Right lobe of liver (tissue), 6 donors: ENCODE data around the gene DUSP1. TPM values are rescaled to one million over a fixed set of nuclear protein-coding genes. Genes with fewer than 3 reads are reported as not detected.
A peak's percentile ranks its signal among the peaks of the same experiment; 100 is the strongest.

Experiments
- ATAC-seq, 4 donors: fragments of 200-7000 bp; cut with Tn5 transposase; one replicate each; pipeline ENCODE4 v1.9.1; 2020; ENCODE audit warnings: mild to moderate bottlenecking in 4 of 4, moderate library complexity in 4 of 4
- DNase-seq, 3 donors: peaks; one replicate each; pipeline ENCODE4 v3.0.0-alpha.2; 2020
- H3K27ac ChIP-seq, 3 donors: fragments of 200-600 bp; one replicate each; pipeline ENCODE4 v1.8.0; 2022
- H3K27me3 ChIP-seq, 2 donors: fragments of 200-600 bp; one replicate each; pipeline ENCODE4 v1.8.0; 2022
- H3K36me3 ChIP-seq, 4 donors: fragments of 200-600 bp; sonication (generic) in 1 of 4; one replicate each; pipeline versions ENCODE4 v1.5.1 to v1.8.0; 2017 to 2022; ENCODE audit warnings: control low read depth in 1 of 4
- H3K4me1 ChIP-seq, 4 donors: fragments of 200-600 bp; sonication (generic) in 1 of 4; one replicate each; pipeline versions ENCODE4 v1.5.1 to v1.8.0; 2017 to 2022; ENCODE audit warnings: control low read depth in 1 of 4
- H3K4me3 ChIP-seq, 3 donors: fragments of 200-600 bp; one replicate each; pipeline ENCODE4 v1.8.0; 2022
- H3K9me3 ChIP-seq, 4 donors: fragments of 200-600 bp; sonication (generic) in 1 of 4; one replicate each; pipeline versions ENCODE4 v1.5.1 to v1.8.0; 2017 to 2022; ENCODE audit warnings: control low read depth in 1 of 4
- CTCF ChIP-seq, 4 donors: fragments of 200-600 bp in 3 of 4; fragments of 450-650 bp in 1 of 4; IDR thresholded peaks; one replicate each; pipeline versions ENCODE4 v1.5.1 to v1.8.0; 2016 to 2022; ENCODE audit warnings: antibody characterized with exemption in 4 of 4, mild to moderate bottlenecking in 2 of 4
- POLR2A ChIP-seq: fragments of 450-650 bp; IDR thresholded peaks from one replicate; pipeline ENCODE4 v1.6.1; 2017; ENCODE audit warnings: antibody characterized with exemption, mild to moderate bottlenecking
- WGBS: methylation state at CpG from one replicate; pipeline ENCODE4 v1.1.6; 2018; ENCODE audit warnings: low coverage, low lambda C conversion rate; ENCODE audit not compliant: insufficient coverage; ENCODE audit errors: missing lambda C conversion rate; 5-methylcytosine and 5-hydroxymethylcytosine counted together
- intact Hi-C, 2 donors: fragments of 100-400 bp; cut with DNase I; formaldehyde crosslinking; loops; one replicate each; pipeline versions ENCODE4 v1.11.2 to v1.14.1; 2022
- total RNA-seq, 6 experiments: library from RNA; depleted of rRNA in 2 of 6; stranded (reverse); fragments of >200 nt in 2 of 6; fragmentation: NEBNext Ultra II Directional in 3 of 6; extraction: Animal tissue kit (Norgen Biotek cat#: 25700) in 3 of 6; gene quantifications; one replicate each; pipeline versions ENCODE4 v1.1.0 to v1.2.4, GENCODE V29; 2016 to 2023
- donor health status: DM: no; HTN: yes; CAD: no.
- donor health status: DM: no; HTN: no; CAD: no.
- donor health status: DM: no; HTN: no; CAD: no.
- donor health status: DM: no; HTN: yes; CAD: no.
- donor health status: DM: no; HTN: yes; CAD: no.

The DUSP1 gene
- total RNA-seq, 6 experiments from 2014 or later, result 106 to 407 (median 232) TPM

- Histone ChIP-seq H3K4me3 (no peak overlapping the region), H3K36me3 (no peaks in the 10 kb centered on the region), H3K27ac (no peak overlapping the region), H3K9me3 (no peaks in the 10 kb centered on the region), H3K4me1 (peaks cover 0 to 54% (median 16%) of the 10 kb centered on the region in 4 donors), H3K27me3 (no peaks in the 10 kb centered on the region)
- no peak for DNase-seq
- intact Hi-C loops, result loop anchor here in 1 of 2 donors (10.0 kb wide), 1 partner anchor 52 kb away; the partner anchor contains the start of gene ERGIC1
- TF ChIP-seq CTCF (IDR thresholded peaks at IDR 0.05) (no peak), POLR2A (no peak)
- peak in 1 of 4 donors; percentile 23 for ATAC-seq
- WGBS, result 82% methylated on average over 7 of the region's 7 CpGs
These were observed 11.4 kb upstream of the DUSP1 start for GRCh38 chr5:172782169-172783039.

GRCh38 chr5:172779691-172780341 is 8.8 kb upstream of the DUSP1 start:
- H3K27ac ChIP-seq, result peak overlapping the region; percentile 92 to 99 (median 94)
- no peaks in the 10 kb centered on the region for H3K9me3 ChIP-seq
- TF ChIP-seq POLR2A, result no peak
- TF ChIP-seq CTCF (IDR thresholded peaks at IDR 0.05), result no peak
- peaks cover 0 to 55% (median 27%) of the 10 kb centered on the region in 4 donors for H3K4me1 ChIP-seq
- peak; percentile 8 to 42 (median 35) for ATAC-seq
- intact Hi-C loops, result loop anchor here (5.0 to 10.0 kb wide), 2 partner anchors 55 to 72 kb away; partner anchors contain the start of gene ERGIC1 (in 1 of the 2)
- no peak for DNase-seq
- WGBS, result 41% methylated on average over 5 of the region's 5 CpGs
- no peaks in the 10 kb centered on the region for H3K36me3 ChIP-seq
- no peak overlapping the region for H3K4me3 ChIP-seq
- H3K27me3 ChIP-seq, result no peaks in the 10 kb centered on the region

- 23% methylated on average over 8 of the region's 13 CpGs for WGBS
- peak; percentile 55 to 72 (median 64) for ATAC-seq
- H3K9me3 ChIP-seq, result no peaks in the 10 kb centered on the region
- no peak for TF ChIP-seq CTCF (IDR thresholded peaks at IDR 0.05)
- TF ChIP-seq POLR2A, result peak; percentile 87
- peak; percentile 70 to 93 (median 84) for DNase-seq
- no peaks in the 10 kb centered on the region for H3K27me3 ChIP-seq
- H3K27ac ChIP-seq, result peak overlapping the region; percentile 92 to 99 (median 94)
- intact Hi-C loops, result loop anchor here in 1 of 2 donors (5.0 kb wide), 1 partner anchor 74 kb away; no protein-coding TSS in a partner anchor
- H3K4me3 ChIP-seq, result no peak overlapping the region
- H3K4me1 ChIP-seq, result peaks cover 0 to 72% (median 35%) of the 10 kb centered on the region in 4 donors
- no peaks in the 10 kb centered on the region for H3K36me3 ChIP-seq
These were observed 7.2 kb upstream of the DUSP1 start for GRCh38 chr5:172777881-172778814.

- Histone ChIP-seq H3K36me3 (no peaks in the 10 kb centered on the region), H3K27ac (peak overlapping the region; percentile 92 to 99 (median 94)), H3K4me1 (peaks cover 0 to 86% (median 40%) of the 10 kb centered on the region in 4 donors), H3K9me3 (no peaks in the 10 kb centered on the region), H3K27me3 (no peaks in the 10 kb centered on the region), H3K4me3 (no peak overlapping the region)
- peak in 1 of 4 donors; percentile 5 for ATAC-seq
- WGBS, result 39% methylated on average over 2 of the region's 2 CpGs
- TF ChIP-seq CTCF (IDR thresholded peaks at IDR 0.05) (no peak), POLR2A (no peak)
- no peak for DNase-seq
- intact Hi-C loops, result loop anchor here in 1 of 2 donors (5.0 kb wide), 1 partner anchor 76 kb away; no protein-coding TSS in a partner anchor
These were observed 5.2 kb upstream of the DUSP1 start for GRCh38 chr5:172776235-172776594.
